ENCODE results near the gene TRAPPC11. TPM values are rescaled to one million over a fixed set of nuclear protein-coding genes. Genes with fewer than 3 reads are reported as not detected.

The TRAPPC11 gene
- total RNA-seq, 1 experiment from 2014 or later: 15.6 TPM

DNA sequence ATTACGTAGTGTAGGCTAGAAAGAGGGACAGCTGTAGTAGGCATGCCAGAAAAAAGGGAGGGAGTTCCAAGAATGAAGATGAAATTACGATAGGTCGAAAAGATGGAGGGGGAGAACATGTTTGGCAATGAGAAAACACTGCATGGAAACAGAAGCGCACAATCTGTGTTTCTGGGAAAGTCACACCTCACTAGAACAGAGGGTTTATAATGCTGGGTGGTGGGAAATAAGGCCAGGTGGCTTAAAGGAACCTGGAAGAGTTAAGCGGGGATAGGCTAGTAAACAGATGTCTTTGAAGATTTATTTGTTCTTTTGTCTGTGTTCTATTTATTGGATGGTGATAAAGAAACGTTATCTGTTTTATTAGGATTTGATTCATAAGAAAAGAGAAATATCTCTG, 29.1 kb downstream of the TRAPPC11 start:
- POLR2A ChIA-PET: no interaction called here
- no peak for TF ChIP-seq EZH2phosphoT487 (IDR thresholded peaks at IDR 0.05; ENCODE audit: borderline replicate concordance)
- TF ChIP-seq CEBPB (IDR thresholded peaks at IDR 0.05; ENCODE audit: low read depth): no peak
- TF ChIP-seq, protein P1, sequence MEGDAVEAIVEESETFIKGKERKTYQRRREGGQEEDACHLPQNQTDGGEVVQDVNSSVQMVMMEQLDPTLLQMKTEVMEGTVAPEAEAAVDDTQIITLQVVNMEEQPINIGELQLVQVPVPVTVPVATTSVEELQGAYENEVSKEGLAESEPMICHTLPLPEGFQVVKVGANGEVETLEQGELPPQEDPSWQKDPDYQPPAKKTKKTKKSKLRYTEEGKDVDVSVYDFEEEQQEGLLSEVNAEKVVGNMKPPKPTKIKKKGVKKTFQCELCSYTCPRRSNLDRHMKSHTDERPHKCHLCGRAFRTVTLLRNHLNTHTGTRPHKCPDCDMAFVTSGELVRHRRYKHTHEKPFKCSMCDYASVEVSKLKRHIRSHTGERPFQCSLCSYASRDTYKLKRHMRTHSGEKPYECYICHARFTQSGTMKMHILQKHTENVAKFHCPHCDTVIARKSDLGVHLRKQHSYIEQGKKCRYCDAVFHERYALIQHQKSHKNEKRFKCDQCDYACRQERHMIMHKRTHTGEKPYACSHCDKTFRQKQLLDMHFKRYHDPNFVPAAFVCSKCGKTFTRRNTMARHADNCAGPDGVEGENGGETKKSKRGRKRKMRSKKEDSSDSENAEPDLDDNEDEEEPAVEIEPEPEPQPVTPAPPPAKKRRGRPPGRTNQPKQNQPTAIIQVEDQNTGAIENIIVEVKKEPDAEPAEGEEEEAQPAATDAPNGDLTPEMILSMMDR (IDR thresholded peaks at IDR 0.05 in 2 of 3, conservative IDR thresholded peaks at IDR 0.05 in 1 of 3; ENCODE audit: borderline replicate concordance in 1 of 3, insufficient read depth in 1 of 3, low read depth in 2 of 3, low read length in 2 of 3): no peak
- no peak for TF ChIP-seq SIN3A (IDR thresholded peaks at IDR 0.05; ENCODE audit: low read depth)
- no peak for TF ChIP-seq RAD21 (IDR thresholded peaks at IDR 0.05; ENCODE audit: low read depth)
- TF ChIP-seq POLR2AphosphoS5 (IDR thresholded peaks at IDR 0.05; ENCODE audit: low read depth, low read length): no peak
- TF ChIP-seq, protein P2, sequence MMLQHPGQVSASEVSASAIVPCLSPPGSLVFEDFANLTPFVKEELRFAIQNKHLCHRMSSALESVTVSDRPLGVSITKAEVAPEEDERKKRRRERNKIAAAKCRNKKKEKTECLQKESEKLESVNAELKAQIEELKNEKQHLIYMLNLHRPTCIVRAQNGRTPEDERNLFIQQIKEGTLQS (IDR thresholded peaks at IDR 0.05): no peak
- no peak for TF ChIP-seq SP1 (IDR thresholded peaks at IDR 0.05; ENCODE audit: low read depth)
- no peak for TF ChIP-seq CBX3 (IDR thresholded peaks at IDR 0.05; ENCODE audit: low read depth)
- TF ChIP-seq ZNF274 (IDR thresholded peaks at IDR 0.05; ENCODE audit: low read depth, low read length): no peak
- TF ChIP-seq, protein P3, sequence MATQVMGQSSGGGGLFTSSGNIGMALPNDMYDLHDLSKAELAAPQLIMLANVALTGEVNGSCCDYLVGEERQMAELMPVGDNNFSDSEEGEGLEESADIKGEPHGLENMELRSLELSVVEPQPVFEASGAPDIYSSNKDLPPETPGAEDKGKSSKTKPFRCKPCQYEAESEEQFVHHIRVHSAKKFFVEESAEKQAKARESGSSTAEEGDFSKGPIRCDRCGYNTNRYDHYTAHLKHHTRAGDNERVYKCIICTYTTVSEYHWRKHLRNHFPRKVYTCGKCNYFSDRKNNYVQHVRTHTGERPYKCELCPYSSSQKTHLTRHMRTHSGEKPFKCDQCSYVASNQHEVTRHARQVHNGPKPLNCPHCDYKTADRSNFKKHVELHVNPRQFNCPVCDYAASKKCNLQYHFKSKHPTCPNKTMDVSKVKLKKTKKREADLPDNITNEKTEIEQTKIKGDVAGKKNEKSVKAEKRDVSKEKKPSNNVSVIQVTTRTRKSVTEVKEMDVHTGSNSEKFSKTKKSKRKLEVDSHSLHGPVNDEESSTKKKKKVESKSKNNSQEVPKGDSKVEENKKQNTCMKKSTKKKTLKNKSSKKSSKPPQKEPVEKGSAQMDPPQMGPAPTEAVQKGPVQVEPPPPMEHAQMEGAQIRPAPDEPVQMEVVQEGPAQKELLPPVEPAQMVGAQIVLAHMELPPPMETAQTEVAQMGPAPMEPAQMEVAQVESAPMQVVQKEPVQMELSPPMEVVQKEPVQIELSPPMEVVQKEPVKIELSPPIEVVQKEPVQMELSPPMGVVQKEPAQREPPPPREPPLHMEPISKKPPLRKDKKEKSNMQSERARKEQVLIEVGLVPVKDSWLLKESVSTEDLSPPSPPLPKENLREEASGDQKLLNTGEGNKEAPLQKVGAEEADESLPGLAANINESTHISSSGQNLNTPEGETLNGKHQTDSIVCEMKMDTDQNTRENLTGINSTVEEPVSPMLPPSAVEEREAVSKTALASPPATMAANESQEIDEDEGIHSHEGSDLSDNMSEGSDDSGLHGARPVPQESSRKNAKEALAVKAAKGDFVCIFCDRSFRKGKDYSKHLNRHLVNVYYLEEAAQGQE (IDR thresholded peaks at IDR 0.05; ENCODE audit: low read depth): no peak
- TF ChIP-seq TCF7L2 (IDR thresholded peaks at IDR 0.05; ENCODE audit: borderline replicate concordance, extremely low read depth, insufficient read depth, insufficient read length): no peak
- TF ChIP-seq ELF1 (IDR thresholded peaks at IDR 0.05; ENCODE audit: borderline replicate concordance, low read depth): no peak
- TF ChIP-seq FOSL1 (IDR thresholded peaks at IDR 0.05; ENCODE audit: low read depth): no peak
- no peak overlapping the region for H2AFZ ChIP-seq (ENCODE audit: low read depth, low read length, poor library complexity, severe bottlenecking)
- no peak overlapping the region for H3K4me2 ChIP-seq (ENCODE audit: low read length)
- H3K4me3 ChIP-seq (replicated peaks in 1 of 2; ENCODE audit: low read depth in 1 of 2, low read length in 2 of 2): no peak overlapping the region
- H3K9ac ChIP-seq (ENCODE audit: low read length): no peak overlapping the region
- BruUV-seq (replicated peaks): no TSS peak
- H3K4me1 ChIP-seq (ENCODE audit: control insufficient read depth in 1 of 2, insufficient read depth in 2 of 2, low read length in 2 of 2): no peaks in the 10 kb centered on the region
- H3K9me3 ChIP-seq (ENCODE audit: control insufficient read depth in 1 of 2, insufficient read depth in 1 of 2, low read depth in 1 of 2, low read length in 2 of 2): no peaks in the 10 kb centered on the region
- CTCF ChIA-PET: no interaction called here
- no peak overlapping the region for H3K27ac ChIP-seq (ENCODE audit: low read depth, low read length)
- intact Hi-C loops (cut with micrococcal nuclease): no loop called here
- ATAC-seq (no peak), DNase-seq (ENCODE audit: low read depth, low spot score) (no peak)
- H3K36me3 ChIP-seq (ENCODE audit: control insufficient read depth in 1 of 2, insufficient read depth in 2 of 2, low read length in 2 of 2): peaks cover 0 to 3% of the 10 kb centered on the region in 2 experiments; a peak in 1 of 4 replicates
- H4K20me1 ChIP-seq (ENCODE audit: insufficient read depth): no peaks in the 10 kb centered on the region
- H3K9me2 ChIP-seq (ENCODE audit: insufficient read depth): no peaks in the 10 kb centered on the region
- H3K79me2 ChIP-seq (ENCODE audit: insufficient read depth, low read length): no peaks in the 10 kb centered on the region
- RAD21 ChIA-PET (ENCODE audit: low non-redundant PET in 1 of 2, low total read pairs in 2 of 2, uncharacterized antibody in 2 of 2, unreplicated experiment in 2 of 2): no interaction called here
- no peaks in the 10 kb centered on the region for H3K27me3 ChIP-seq (ENCODE audit: insufficient read depth, low read length)
